BJ (cell line): ENCODE data around the gene KCNQ5. TPM values are rescaled to one million over a fixed set of nuclear protein-coding genes. Genes with fewer than 3 reads are reported as not detected.

ENCODE experiments used
- CTCF ChIA-PET: fragments of 350-600 bp; formaldehyde crosslinking; extraction: SDS; loops from one replicate; lab custom pipeline; 2021; ENCODE audit warnings: antibody characterized with exemption, inconsistent platforms; lab: Yijun Ruan, JAX
- POLR2A ChIA-PET: fragments of 300-600 bp; sonication (Branson Sonifier 250); formaldehyde crosslinking; extraction: SDS; loops from one replicate; lab custom pipeline; 2021; ENCODE audit warnings: antibody characterized with exemption; lab: Charles Lee
- DNase-seq: peaks from one replicate; pipeline ENCODE4 v3.0.0-alpha.2; 2011; ENCODE audit warnings: low read depth
- H3K27me3 ChIP-seq: 2 replicates; pipeline ENCODE4 v1.6.0; 2011; ENCODE audit warnings: low read length; ENCODE audit not compliant: control insufficient read depth, insufficient read depth
- H3K36me3 ChIP-seq: 2 replicates; pipeline ENCODE4 v1.5.1; 2011; ENCODE audit warnings: low read length; ENCODE audit not compliant: control insufficient read depth, insufficient read depth
- H3K4me3 ChIP-seq: 2 replicates; pipeline ENCODE4 v1.5.1; 2011; ENCODE audit warnings: low read depth, mild to moderate bottlenecking, control low read depth, low read length
- polyA plus RNA-seq: library from polyadenylated mRNA; depleted of rRNA; stranded (reverse); fragments of >200 nt; gene quantifications from 2 replicates; pipeline ENCODE4 v1.2.3, GENCODE V29; 2011
- TF ChIP-seq, protein P1 (sequence below): IDR thresholded peaks from 2 replicates; pipeline ENCODE4 v1.5.1; 2011; ENCODE audit warnings: low read depth, mild to moderate bottlenecking, control low read depth, inconsistent platforms, low read length, moderate library complexity; ENCODE audit not compliant: insufficient read depth

The KCNQ5 gene
- polyA plus RNA-seq, 1 experiment, result 1.4 TPM

DNA sequence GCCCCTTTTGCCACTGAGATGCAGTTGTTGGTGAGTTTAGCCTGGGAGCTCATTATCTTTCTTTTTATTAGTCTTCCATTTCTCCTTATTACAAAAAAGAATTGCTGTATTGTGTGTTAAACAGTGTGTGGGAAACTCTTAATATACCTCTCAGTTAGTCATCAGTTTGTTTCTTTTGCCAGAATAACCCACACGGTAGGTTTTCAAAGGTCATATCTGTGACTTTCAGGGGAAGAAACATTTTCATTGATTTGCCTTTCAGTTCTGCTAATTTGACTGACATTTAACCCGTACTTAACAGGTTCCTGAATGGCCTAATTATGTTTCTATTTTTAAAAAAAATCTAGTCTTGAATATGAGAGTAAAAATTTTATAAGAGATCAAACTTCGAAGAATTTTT lies 458.1 kb downstream of the KCNQ5 start:
- POLR2A ChIA-PET, result no interaction called here
- no peaks in the 10 kb centered on the region for H3K36me3 ChIP-seq
- TF ChIP-seq, protein P1, sequence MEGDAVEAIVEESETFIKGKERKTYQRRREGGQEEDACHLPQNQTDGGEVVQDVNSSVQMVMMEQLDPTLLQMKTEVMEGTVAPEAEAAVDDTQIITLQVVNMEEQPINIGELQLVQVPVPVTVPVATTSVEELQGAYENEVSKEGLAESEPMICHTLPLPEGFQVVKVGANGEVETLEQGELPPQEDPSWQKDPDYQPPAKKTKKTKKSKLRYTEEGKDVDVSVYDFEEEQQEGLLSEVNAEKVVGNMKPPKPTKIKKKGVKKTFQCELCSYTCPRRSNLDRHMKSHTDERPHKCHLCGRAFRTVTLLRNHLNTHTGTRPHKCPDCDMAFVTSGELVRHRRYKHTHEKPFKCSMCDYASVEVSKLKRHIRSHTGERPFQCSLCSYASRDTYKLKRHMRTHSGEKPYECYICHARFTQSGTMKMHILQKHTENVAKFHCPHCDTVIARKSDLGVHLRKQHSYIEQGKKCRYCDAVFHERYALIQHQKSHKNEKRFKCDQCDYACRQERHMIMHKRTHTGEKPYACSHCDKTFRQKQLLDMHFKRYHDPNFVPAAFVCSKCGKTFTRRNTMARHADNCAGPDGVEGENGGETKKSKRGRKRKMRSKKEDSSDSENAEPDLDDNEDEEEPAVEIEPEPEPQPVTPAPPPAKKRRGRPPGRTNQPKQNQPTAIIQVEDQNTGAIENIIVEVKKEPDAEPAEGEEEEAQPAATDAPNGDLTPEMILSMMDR, result no peak
- no peaks in the 10 kb centered on the region for H3K27me3 ChIP-seq
- DNase-seq, result no peak
- CTCF ChIA-PET, result no interaction called here
- no peak overlapping the region for H3K4me3 ChIP-seq

DNA sequence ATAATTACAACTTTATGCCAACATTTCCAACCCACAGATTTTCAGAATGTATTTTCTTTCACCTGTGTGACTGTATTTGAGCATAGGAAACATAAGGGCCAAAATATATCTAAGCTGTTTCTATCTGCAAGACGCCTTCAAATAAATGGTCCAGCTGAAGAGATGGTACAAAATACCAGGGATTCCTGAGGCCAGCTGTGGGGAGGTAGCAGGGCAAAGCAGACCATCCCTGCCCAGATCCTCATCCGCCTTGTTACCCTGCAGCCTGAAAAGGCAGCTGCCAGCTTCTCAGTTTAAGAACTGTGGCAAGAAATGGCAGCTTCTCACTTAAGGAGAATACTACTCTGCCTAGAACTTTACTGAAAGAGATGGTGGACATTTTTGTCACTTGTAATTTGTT lies 460.1 kb downstream of the KCNQ5 start:
- ChIA-PET CTCF (interaction anchor here (0.8 kb wide), 1 partner anchor 432 kb away, joined by 3 read pairs; no protein-coding TSS in a partner anchor), POLR2A (no interaction called here)
- Histone ChIP-seq H3K36me3 (no peaks in the 10 kb centered on the region), H3K4me3 (no peak overlapping the region), H3K27me3 (no peaks in the 10 kb centered on the region)
- no peak for DNase-seq
- TF ChIP-seq, protein P1, result no peak

DNA sequence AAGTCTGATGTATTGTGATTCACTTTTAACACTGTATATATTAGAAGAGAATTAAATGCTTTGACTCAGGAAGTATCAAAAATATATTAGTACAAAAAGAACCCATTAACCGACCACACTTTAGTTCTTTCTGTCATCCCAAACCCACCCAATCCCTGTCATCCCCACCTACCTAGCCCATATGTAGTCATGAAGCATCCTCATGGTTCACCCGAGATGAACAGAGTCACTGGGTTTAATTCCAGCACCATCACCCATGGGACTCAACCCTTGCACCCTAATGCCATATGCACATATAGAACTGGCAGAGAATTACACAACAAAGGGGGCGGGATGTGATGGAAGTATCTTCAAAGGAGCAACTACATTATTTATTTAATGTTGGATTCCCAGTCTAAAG lies 462.0 kb downstream of the KCNQ5 start:
- TF ChIP-seq, protein P1, result no peak
- ChIA-PET POLR2A (no interaction called here), CTCF (no interaction called here)
- Histone ChIP-seq H3K36me3 (no peaks in the 10 kb centered on the region), H3K27me3 (no peaks in the 10 kb centered on the region), H3K4me3 (no peak overlapping the region)
- DNase-seq, result no peak

GRCh38 chr6:73085443-73085871 lies 463.6 kb downstream of the KCNQ5 start:
- ChIA-PET CTCF (interaction anchor here (0.9 to 1.3 kb wide), 3 partner anchors 9 to 44 kb away, joined by 3 read pairs; no protein-coding TSS in a partner anchor), POLR2A (no interaction called here)
- no peak for DNase-seq

DNA sequence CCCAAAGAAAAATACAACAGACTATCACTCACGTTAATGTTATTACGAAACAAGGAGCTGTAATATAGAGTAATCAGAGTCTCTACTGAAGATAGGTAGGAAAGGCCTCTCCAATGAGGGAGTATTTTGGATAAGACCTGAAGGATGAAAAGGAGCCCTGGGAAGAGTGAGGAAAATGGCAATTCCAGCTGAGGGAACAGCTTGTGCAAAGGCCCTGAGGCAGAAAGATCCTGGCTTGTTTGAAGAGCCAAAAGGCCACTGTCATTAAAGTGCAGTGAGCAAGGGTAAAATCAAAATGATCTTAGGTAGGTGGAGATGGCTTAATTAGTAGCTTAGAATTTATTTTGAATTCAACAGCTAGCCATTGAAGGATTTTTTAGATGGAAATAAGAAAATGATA lies 464.9 kb downstream of the KCNQ5 start:
- no peak overlapping the region for H3K4me3 ChIP-seq
- CTCF ChIA-PET, result no interaction called here
- DNase-seq, result no peak
- POLR2A ChIA-PET, result interaction anchor here (0.6 kb wide), 1 partner anchor 10 kb away, joined by 3 read pairs; no protein-coding TSS in a partner anchor
- H3K36me3 ChIP-seq, result no peaks in the 10 kb centered on the region
- H3K27me3 ChIP-seq, result no peaks in the 10 kb centered on the region
- TF ChIP-seq, protein P1, result no peak

More at GRCh38 chr6:73085443-73085871, 463.6 kb downstream of the KCNQ5 start:
- Histone ChIP-seq H3K27me3 (no peaks in the 10 kb centered on the region), H3K36me3 (no peaks in the 10 kb centered on the region), H3K4me3 (no peak overlapping the region)
- TF ChIP-seq, protein P1, result no peak
